OCI-LY7 (cell line): ENCODE measurements around the gene ASIC2.

Experiments
- CTCF ChIP-seq: fragments of 200-600 bp; sonication (generic); conservative IDR thresholded peaks from 2 replicates; pipeline ENCODE4 v1.5.1; 2014; ENCODE audit warnings: mild to moderate bottlenecking, antibody characterized with exemption, low read length, moderate library complexity, mixed read lengths
- EZH2phosphoT487 ChIP-seq: fragments of 200-600 bp; sonication (generic); IDR thresholded peaks from 2 replicates; pipeline ENCODE4 v1.6.1; 2018; ENCODE audit warnings: low read depth, borderline replicate concordance, mild to moderate bottlenecking, mixed run types, antibody characterized with exemption, low read length, moderate library complexity, mixed read lengths

GRCh38 chr17:33166472-33166871 is 126.6 kb downstream of the ASIC2 start:
- TF ChIP-seq CTCF (no peak), EZH2phosphoT487 (no peak)
